GM18505 (cell line): ENCODE results near the gene PLA2G4F.

ENCODE experiments used
- ATAC-seq: cut with Tn5 transposase; IDR thresholded peaks from one replicate; pipeline ENCODE4 v1.9.1; 2021; ENCODE audit not compliant: unreplicated experiment
- POLR2A ChIP-seq: IDR thresholded peaks from 4 replicates; pipeline ENCODE4 v1.6.1; 2011; ENCODE audit warnings: borderline replicate concordance; ENCODE audit not compliant: insufficient read depth, insufficient read length; ENCODE audit errors: extremely low read depth

Gene PLA2G4F

GRCh38 chr15:42157381-42157780 is 945 bp upstream of the PLA2G4F start:
- TF ChIP-seq POLR2A = no peak
- no peak for ATAC-seq

GRCh38 chr15:42155546-42156242 is 742 bp downstream of the PLA2G4F start:
- no peak for TF ChIP-seq POLR2A
- ATAC-seq = no peak

- no peak for ATAC-seq
- no peak for TF ChIP-seq POLR2A
Measured at GRCh38 chr15:42154956-42155355, 1.5 kb downstream of the PLA2G4F start.

DNA sequence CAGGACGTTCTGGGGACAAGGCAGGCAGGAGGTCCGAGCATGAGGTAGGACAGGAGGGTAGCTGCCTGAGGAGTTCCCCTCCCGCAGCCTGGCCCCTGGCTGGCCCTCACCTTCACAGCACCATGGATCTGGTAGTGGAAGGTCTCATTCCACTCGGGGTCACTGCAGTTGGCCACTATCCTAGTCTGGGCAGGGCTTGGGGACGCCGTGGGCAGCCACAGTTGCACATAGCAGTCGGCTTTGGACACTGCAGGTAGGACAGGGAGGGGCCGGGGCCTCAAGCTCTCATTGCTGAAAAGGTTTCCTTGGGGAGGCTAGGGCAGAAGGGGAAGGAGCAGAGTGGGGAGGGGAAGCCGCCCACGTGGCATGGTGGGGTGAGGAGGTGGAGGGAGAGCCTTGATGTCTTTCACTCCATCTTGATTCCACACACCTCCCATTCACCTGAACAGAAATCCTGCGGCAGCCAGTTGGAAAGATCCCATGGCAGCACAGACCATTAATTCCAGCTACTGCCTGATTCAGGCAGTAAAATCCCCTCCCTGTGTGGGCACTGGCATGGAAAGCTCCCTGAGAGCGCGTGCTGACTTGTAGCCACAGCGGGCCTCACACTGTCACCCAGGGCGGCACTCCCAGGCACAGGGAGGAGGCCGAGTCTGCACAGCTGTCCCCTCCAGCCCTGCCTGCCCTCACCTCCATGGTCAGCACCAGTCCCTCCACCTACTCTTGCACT is 2.1 kb downstream of the PLA2G4F start:
- no peak for ATAC-seq
- no peak for TF ChIP-seq POLR2A

GRCh38 chr15:42153874-42154211 is 2.6 kb downstream of the PLA2G4F start:
- no peak for TF ChIP-seq POLR2A
- ATAC-seq = no peak

DNA sequence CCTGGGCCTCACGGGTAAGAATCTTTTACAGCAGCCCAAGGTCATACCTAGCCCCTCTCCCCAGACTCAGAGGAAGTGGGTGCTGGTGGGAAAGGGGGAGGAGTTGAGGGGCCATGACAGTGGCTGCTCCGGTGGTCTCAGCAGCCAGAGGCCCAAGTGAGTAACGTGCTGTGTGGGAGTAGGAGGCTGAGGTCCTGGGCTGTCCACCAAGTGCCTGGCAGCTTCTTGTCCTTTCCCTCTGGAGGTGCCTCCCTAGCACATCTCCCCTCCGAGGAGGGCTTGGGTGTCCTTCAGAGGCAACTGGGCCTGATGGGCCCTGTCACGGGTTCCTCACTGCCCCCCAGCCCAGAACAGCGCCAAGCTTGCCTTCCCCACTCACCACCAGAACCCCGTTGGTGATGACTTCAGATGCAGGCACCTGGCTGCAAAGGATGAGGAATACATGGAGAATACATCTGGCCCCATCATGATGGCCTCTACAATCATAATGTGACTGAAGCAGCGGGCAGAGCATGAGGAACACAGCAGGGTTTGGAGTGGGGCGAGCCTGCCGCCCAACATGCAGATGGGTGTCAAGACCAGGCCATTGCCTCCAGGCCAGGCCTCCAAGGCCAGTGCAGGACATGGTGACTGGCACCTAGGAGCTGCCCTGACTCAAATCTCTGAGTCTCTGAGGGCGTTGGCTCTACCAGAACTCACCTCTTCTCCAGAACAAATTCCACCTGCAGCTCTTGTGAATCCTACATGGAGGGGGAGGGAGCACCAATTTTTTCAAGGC is 3.3 kb downstream of the PLA2G4F start:
- no peak for ATAC-seq

DNA sequence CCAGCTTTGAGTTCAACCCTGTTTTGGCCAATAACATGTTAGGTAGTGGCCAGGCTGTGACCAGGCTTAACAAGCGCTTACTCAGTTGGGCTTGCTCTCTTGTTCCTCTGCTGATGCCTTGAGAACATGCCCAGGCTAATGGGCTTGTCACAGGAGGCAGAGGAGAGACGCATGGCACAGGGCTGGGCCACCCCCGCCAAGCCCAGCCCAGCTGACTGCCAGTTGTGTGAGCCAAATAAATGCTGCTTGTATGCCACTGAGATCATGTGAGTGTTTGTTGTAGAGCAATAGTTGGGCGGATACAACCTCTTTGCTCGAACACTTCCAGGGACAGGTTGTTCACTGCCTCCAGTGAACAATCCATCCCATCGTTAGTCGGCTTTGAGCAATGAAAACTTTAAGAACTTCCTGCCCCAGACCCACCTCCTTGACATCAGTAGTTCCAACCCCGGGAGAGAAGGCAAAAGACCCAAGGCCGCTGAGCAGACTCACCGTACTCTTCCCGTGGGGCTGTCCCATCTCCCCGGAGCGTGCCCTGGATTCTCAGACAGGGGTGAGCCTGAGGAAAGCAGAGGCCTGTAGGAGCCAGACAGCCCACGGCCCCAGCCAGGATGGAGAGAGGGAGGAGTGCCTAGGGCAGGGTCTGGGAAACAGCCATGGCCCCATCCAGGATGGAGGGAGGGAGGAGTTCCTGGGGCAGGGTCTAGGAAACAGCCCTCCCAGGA is 4.1 kb downstream of the PLA2G4F start:
- TF ChIP-seq POLR2A = no peak
- ATAC-seq = no peak

More for the DNA sequence above, 3.3 kb downstream of the PLA2G4F start:
- TF ChIP-seq POLR2A = no peak

GRCh38 chr15:42151736-42152135 is 4.7 kb downstream of the PLA2G4F start:
- no peak for ATAC-seq
- no peak for TF ChIP-seq POLR2A

- ATAC-seq = no peak
- no peak for TF ChIP-seq POLR2A
Measured at GRCh38 chr15:42151141-42151561, 5.3 kb downstream of the PLA2G4F start.

DNA sequence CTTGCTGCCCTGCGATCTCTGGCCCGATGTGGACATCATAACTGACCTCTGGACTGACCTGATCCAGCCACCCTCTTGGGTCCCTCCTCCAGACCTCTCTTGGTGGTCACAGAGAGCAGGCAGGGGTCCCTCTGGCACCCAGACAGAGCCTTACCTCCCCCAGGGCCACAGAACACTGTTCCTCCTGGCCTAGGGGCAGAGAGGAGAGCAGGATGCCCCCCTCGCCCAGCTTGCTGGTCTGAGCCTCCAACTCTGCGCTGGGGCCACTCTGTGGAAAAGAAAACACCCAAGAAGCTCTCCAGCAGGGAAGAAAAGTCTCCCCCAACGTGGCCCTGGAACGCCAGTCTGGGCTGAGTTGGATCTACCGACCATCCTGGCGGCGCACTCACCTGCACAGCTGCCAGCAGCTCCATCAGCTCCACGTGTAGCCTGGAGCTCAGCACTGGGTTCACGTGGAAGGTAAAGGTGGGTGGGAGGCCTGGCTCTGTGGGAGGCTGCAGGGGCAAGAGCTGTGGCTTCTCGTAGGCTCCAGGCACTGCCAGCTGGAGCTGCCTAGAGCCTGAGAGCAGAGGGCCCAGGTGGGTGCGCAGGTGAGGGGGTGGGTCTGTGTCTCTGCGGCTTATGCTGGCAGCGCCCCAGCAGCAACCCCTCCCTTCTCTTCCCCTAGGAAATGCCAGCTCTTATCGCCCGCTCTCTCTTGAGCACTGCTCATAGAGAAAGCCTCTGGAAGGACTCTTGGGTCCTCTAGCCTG is 6.0 kb downstream of the PLA2G4F start:
- ATAC-seq = no peak
- no peak for TF ChIP-seq POLR2A

DNA sequence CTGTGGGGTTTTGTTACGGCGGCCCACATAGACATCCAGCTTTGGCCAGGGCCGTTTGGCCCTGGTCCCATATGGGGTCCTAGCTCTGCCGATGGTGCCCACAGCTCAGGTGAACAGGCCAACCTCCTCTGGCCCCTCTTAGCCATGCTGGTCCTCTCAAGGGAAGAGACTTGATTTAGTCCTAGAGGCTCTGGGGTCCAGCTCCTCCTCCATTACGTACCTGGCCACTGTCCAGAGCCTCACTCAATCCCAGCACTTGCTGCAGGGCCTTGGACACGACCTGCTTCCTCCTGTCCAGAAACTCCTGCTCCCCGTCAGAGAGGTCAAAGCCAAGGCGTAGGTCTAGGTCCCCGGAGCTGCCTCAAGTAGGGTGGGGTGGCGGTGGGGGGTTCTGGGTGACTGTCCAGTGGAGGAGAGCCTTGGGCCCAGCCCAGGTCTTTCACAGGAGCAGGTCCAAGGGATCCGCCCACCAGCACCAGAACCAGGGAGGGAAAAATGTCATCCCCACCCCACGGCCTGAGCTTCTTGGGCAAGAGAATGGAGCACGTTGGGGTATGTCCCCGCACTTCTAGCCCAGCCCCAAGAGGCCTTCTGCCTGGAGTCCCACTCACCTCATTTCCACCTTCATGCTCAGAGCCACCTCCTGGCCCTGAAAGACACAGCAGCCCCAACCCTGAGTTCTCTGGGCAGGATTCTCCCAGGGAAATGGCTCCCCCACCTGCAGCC is 6.8 kb downstream of the PLA2G4F start:
- no peak for ATAC-seq
- TF ChIP-seq POLR2A = no peak
